ENCODE data around the gene CD96.
"Not testable (repeated sequence)": the region's sequence is repeated elsewhere in the genome, so short reads cannot be mapped to it uniquely, and the experiment has no call there.

The CD96 gene

GRCh38 chr3:111610612-111611054, 68.6 kb downstream of the CD96 start:
- H3K4me3 ChIP-seq (ENCODE audit: low read depth, low read length): no peak overlapping the region
- no peak for DNase-seq (ENCODE audit: low read depth)

GRCh38 chr3:111613294-111613693, 71.3 kb downstream of the CD96 start:
- H3K4me3 ChIP-seq (ENCODE audit: low read depth, low read length): no peak overlapping the region
- no peak for DNase-seq (ENCODE audit: low read depth)

GRCh38 chr3:111615880-111616279, 73.9 kb downstream of the CD96 start:
- H3K4me3 ChIP-seq (ENCODE audit: low read depth, low read length): no peak overlapping the region
- DNase-seq (ENCODE audit: low read depth): no peak

- H3K4me3 ChIP-seq (ENCODE audit: low read depth, low read length): no peak overlapping the region
- DNase-seq (ENCODE audit: low read depth): no peak
These were observed 74.6 kb downstream of the CD96 start for GRCh38 chr3:111616417-111617105.

GRCh38 chr3:111617406-111617805, 75.4 kb downstream of the CD96 start:
- no peak for DNase-seq (ENCODE audit: low read depth)
- no peak overlapping the region for H3K4me3 ChIP-seq (ENCODE audit: low read depth, low read length)

GRCh38 chr3:111617912-111618601, 76.1 kb downstream of the CD96 start:
- no peak overlapping the region for H3K4me3 ChIP-seq (ENCODE audit: low read depth, low read length)
- DNase-seq (ENCODE audit: low read depth): no peak

- no peak overlapping the region for H3K4me3 ChIP-seq (ENCODE audit: low read depth, low read length)
- no peak for DNase-seq (ENCODE audit: low read depth)
These were observed 76.9 kb downstream of the CD96 start for GRCh38 chr3:111618945-111619344.

GRCh38 chr3:111619833-111620232, 77.8 kb downstream of the CD96 start:
- H3K4me3 ChIP-seq (ENCODE audit: low read depth, low read length): no peak overlapping the region
- no peak for DNase-seq (ENCODE audit: low read depth)

GRCh38 chr3:111621535-111621934, 79.5 kb downstream of the CD96 start:
- no peak for DNase-seq (ENCODE audit: low read depth)
- no peak overlapping the region for H3K4me3 ChIP-seq (ENCODE audit: low read depth, low read length)

- DNase-seq (ENCODE audit: low read depth): no peak
- H3K4me3 ChIP-seq (ENCODE audit: low read depth, low read length): no peak overlapping the region
These were observed 85.1 kb downstream of the CD96 start for GRCh38 chr3:111627092-111627491.

GRCh38 chr3:111629018-111629417, 87.0 kb downstream of the CD96 start:
- not testable (repeated sequence) for DNase-seq (ENCODE audit: low read depth); H3K4me3 ChIP-seq (ENCODE audit: low read depth, low read length)

- H3K4me3 ChIP-seq (ENCODE audit: low read depth, low read length); DNase-seq (ENCODE audit: low read depth): not testable (repeated sequence)
These were observed 88.6 kb downstream of the CD96 start for GRCh38 chr3:111630638-111631037.

GRCh38 chr3:111635403-111635802, 93.4 kb downstream of the CD96 start:
- H3K4me3 ChIP-seq (ENCODE audit: low read depth, low read length): no peak overlapping the region
- DNase-seq (ENCODE audit: low read depth): no peak

- no peak for DNase-seq (ENCODE audit: low read depth)
- H3K4me3 ChIP-seq (ENCODE audit: low read depth, low read length): no peak overlapping the region
These were observed 94.4 kb downstream of the CD96 start for GRCh38 chr3:111636366-111636885.

GRCh38 chr3:111639316-111639715, 97.3 kb downstream of the CD96 start:
- H3K4me3 ChIP-seq (ENCODE audit: low read depth, low read length): no peak overlapping the region
- DNase-seq (ENCODE audit: low read depth): no peak

GRCh38 chr3:111648991-111649579, 107.1 kb downstream of the CD96 start:
- H3K4me3 ChIP-seq (ENCODE audit: low read depth, low read length): no peak overlapping the region
- DNase-seq (ENCODE audit: low read depth): no peak

- no peak for DNase-seq (ENCODE audit: low read depth)
- no peak overlapping the region for H3K4me3 ChIP-seq (ENCODE audit: low read depth, low read length)
These were observed 108.6 kb downstream of the CD96 start for GRCh38 chr3:111650378-111651275.

- DNase-seq (ENCODE audit: low read depth): no peak
These were observed 110.6 kb downstream of the CD96 start for GRCh38 chr3:111652492-111653180.

GRCh38 chr3:111653766-111654165, 111.8 kb downstream of the CD96 start:
- no peak for DNase-seq (ENCODE audit: low read depth)
- H3K4me3 ChIP-seq (ENCODE audit: low read depth, low read length): no peak overlapping the region

More at GRCh38 chr3:111652492-111653180, 110.6 kb downstream of the CD96 start:
- no peak overlapping the region for H3K4me3 ChIP-seq (ENCODE audit: low read depth, low read length)
